T-helper 2 cell treated with Interferon-gamma antibody and Interleukin-4, amounts not matched to agents 5 μg/mL and 100 μg/mL, for 36 hours (primary cell): ENCODE results near the gene GNGT2.

Experiments
- DNase-seq: peaks from one replicate; pipeline ENCODE4 v3.0.0; 2021; ENCODE audit warnings: low spot score
- H3K27ac Mint-ChIP-seq: one replicate; pipeline ENCODE4 v1.8.0; 2021; ENCODE audit warnings: mild to moderate bottlenecking, mixed read lengths
- H3K27me3 Mint-ChIP-seq: one replicate; pipeline ENCODE4 v1.8.0; 2021; ENCODE audit warnings: low read depth, mixed read lengths
- H3K36me3 Mint-ChIP-seq: one replicate; pipeline ENCODE4 v1.8.0; 2021; ENCODE audit warnings: low read depth, mixed read lengths
- H3K4me1 Mint-ChIP-seq: one replicate; pipeline ENCODE4 v1.8.0; 2021; ENCODE audit warnings: low read depth, mixed read lengths
- H3K4me3 Mint-ChIP-seq: one replicate; pipeline ENCODE4 v1.8.0; 2022; ENCODE audit warnings: mild to moderate bottlenecking, moderate library complexity, mixed read lengths
- H3K9me3 Mint-ChIP-seq: one replicate; pipeline ENCODE4 v1.8.0; 2021; ENCODE audit warnings: mixed read lengths

Gene GNGT2

GRCh38 chr17:49210158-49211029 lies at the start of gene GNGT2, which contains the start of gene ABI3:
Gene GNGT2 (minus strand): TSS chr17:49210574. CDS start chr17:49207422, 3,152 bp downstream.
Gene ABI3 (plus strand): TSS chr17:49210707. CDS start chr17:49210725, 18 bp downstream.
- H3K9me3 Mint-ChIP-seq = no peaks in the 10 kb centered on the region
- peak within 1 kb of the TSS; percentile 95 for H3K4me3 Mint-ChIP-seq
- peaks cover 55% of the 10 kb centered on the region for H3K4me1 Mint-ChIP-seq
- peaks cover 26% of the 10 kb centered on the region for H3K36me3 Mint-ChIP-seq
- peak; percentile 69 for DNase-seq
- H3K27ac Mint-ChIP-seq = peak within 1 kb of the TSS; percentile 87
- no peaks in the 10 kb centered on the region for H3K27me3 Mint-ChIP-seq

- Mint-ChIP-seq H3K4me3 (peak overlapping the region; percentile 83), H3K27ac (no peak overlapping the region), H3K4me1 (peaks cover 12% of the 10 kb centered on the region), H3K9me3 (no peaks in the 10 kb centered on the region), H3K36me3 (no peaks in the 10 kb centered on the region), H3K27me3 (peaks cover 15% of the 10 kb centered on the region)
- DNase-seq = no peak
These were observed 49.3 kb upstream of the GNGT2 start for GRCh38 chr17:49259663-49260010.

GRCh38 chr17:49258394-49258793 lies 48.0 kb upstream of the GNGT2 start:
- H3K4me1 Mint-ChIP-seq = peaks cover 12% of the 10 kb centered on the region
- DNase-seq = no peak
- H3K27me3 Mint-ChIP-seq = peaks cover 12% of the 10 kb centered on the region
- H3K9me3 Mint-ChIP-seq = no peaks in the 10 kb centered on the region
- no peak overlapping the region for H3K4me3 Mint-ChIP-seq
- no peak overlapping the region for H3K27ac Mint-ChIP-seq
- no peaks in the 10 kb centered on the region for H3K36me3 Mint-ChIP-seq

- Mint-ChIP-seq H3K36me3 (no peaks in the 10 kb centered on the region), H3K4me1 (peaks cover 2% of the 10 kb centered on the region), H3K4me3 (no peak overlapping the region), H3K9me3 (no peaks in the 10 kb centered on the region), H3K27me3 (peaks cover 11% of the 10 kb centered on the region), H3K27ac (no peak overlapping the region)
- DNase-seq = no peak
These were observed 44.8 kb upstream of the GNGT2 start for GRCh38 chr17:49255125-49255524.

- H3K4me3 Mint-ChIP-seq = no peak overlapping the region
- peaks cover 2% of the 10 kb centered on the region for H3K4me1 Mint-ChIP-seq
- peaks cover 16% of the 10 kb centered on the region for H3K27me3 Mint-ChIP-seq
- H3K27ac Mint-ChIP-seq = no peak overlapping the region
- DNase-seq = no peak
- H3K36me3 Mint-ChIP-seq = no peaks in the 10 kb centered on the region
- no peaks in the 10 kb centered on the region for H3K9me3 Mint-ChIP-seq
These were observed 43.7 kb upstream of the GNGT2 start for GRCh38 chr17:49254066-49254465.

GRCh38 chr17:49252148-49252695 lies 41.8 kb upstream of the GNGT2 start:
- H3K27ac Mint-ChIP-seq = no peak overlapping the region
- no peaks in the 10 kb centered on the region for H3K4me1 Mint-ChIP-seq
- no peak for DNase-seq
- no peaks in the 10 kb centered on the region for H3K9me3 Mint-ChIP-seq
- H3K27me3 Mint-ChIP-seq = peaks cover 17% of the 10 kb centered on the region
- no peaks in the 10 kb centered on the region for H3K36me3 Mint-ChIP-seq
- no peak overlapping the region for H3K4me3 Mint-ChIP-seq

GRCh38 chr17:49249890-49250522 lies 39.6 kb upstream of the GNGT2 start:
- H3K27me3 Mint-ChIP-seq = peaks cover 19% of the 10 kb centered on the region
- H3K9me3 Mint-ChIP-seq = no peaks in the 10 kb centered on the region
- no peaks in the 10 kb centered on the region for H3K36me3 Mint-ChIP-seq
- H3K27ac Mint-ChIP-seq = no peak overlapping the region
- no peaks in the 10 kb centered on the region for H3K4me1 Mint-ChIP-seq
- H3K4me3 Mint-ChIP-seq = no peak overlapping the region
- DNase-seq = no peak

GRCh38 chr17:49249292-49249794 lies 39.0 kb upstream of the GNGT2 start:
- no peak for DNase-seq
- no peaks in the 10 kb centered on the region for H3K36me3 Mint-ChIP-seq
- peaks cover 19% of the 10 kb centered on the region for H3K27me3 Mint-ChIP-seq

GRCh38 chr17:49247944-49248343 lies 37.6 kb upstream of the GNGT2 start:
- no peaks in the 10 kb centered on the region for H3K9me3 Mint-ChIP-seq
- no peaks in the 10 kb centered on the region for H3K4me1 Mint-ChIP-seq
- peaks cover 18% of the 10 kb centered on the region for H3K27me3 Mint-ChIP-seq
- no peak overlapping the region for H3K27ac Mint-ChIP-seq
- DNase-seq = no peak
- no peaks in the 10 kb centered on the region for H3K36me3 Mint-ChIP-seq
- no peak overlapping the region for H3K4me3 Mint-ChIP-seq

More at GRCh38 chr17:49249292-49249794, 39.0 kb upstream of the GNGT2 start:
- H3K4me1 Mint-ChIP-seq = no peaks in the 10 kb centered on the region
- no peak overlapping the region for H3K27ac Mint-ChIP-seq
- no peak overlapping the region for H3K4me3 Mint-ChIP-seq
- no peaks in the 10 kb centered on the region for H3K9me3 Mint-ChIP-seq

- H3K9me3 Mint-ChIP-seq = no peaks in the 10 kb centered on the region
- no peaks in the 10 kb centered on the region for H3K4me1 Mint-ChIP-seq
- no peaks in the 10 kb centered on the region for H3K36me3 Mint-ChIP-seq
- no peak overlapping the region for H3K4me3 Mint-ChIP-seq
- peaks cover 8% of the 10 kb centered on the region for H3K27me3 Mint-ChIP-seq
- no peak for DNase-seq
- H3K27ac Mint-ChIP-seq = no peak overlapping the region
These were observed 34.5 kb upstream of the GNGT2 start for GRCh38 chr17:49244839-49245238.

- peaks cover 6% of the 10 kb centered on the region for H3K27me3 Mint-ChIP-seq
- H3K36me3 Mint-ChIP-seq = no peaks in the 10 kb centered on the region
- no peak for DNase-seq
- H3K4me3 Mint-ChIP-seq = no peak overlapping the region
- no peaks in the 10 kb centered on the region for H3K9me3 Mint-ChIP-seq
- H3K4me1 Mint-ChIP-seq = no peaks in the 10 kb centered on the region
- no peak overlapping the region for H3K27ac Mint-ChIP-seq
These were observed 32.4 kb upstream of the GNGT2 start for GRCh38 chr17:49242813-49243212.

- peaks cover 7% of the 10 kb centered on the region for H3K27me3 Mint-ChIP-seq
These were observed 31.5 kb upstream of the GNGT2 start for GRCh38 chr17:49241692-49242397.

GRCh38 chr17:49241040-49241439 lies 30.7 kb upstream of the GNGT2 start:
- Mint-ChIP-seq H3K4me3 (no peak overlapping the region), H3K4me1 (no peaks in the 10 kb centered on the region), H3K9me3 (no peaks in the 10 kb centered on the region), H3K27me3 (peaks cover 7% of the 10 kb centered on the region), H3K36me3 (no peaks in the 10 kb centered on the region), H3K27ac (no peak overlapping the region)
- no peak for DNase-seq

More at GRCh38 chr17:49241692-49242397, 31.5 kb upstream of the GNGT2 start:
- Mint-ChIP-seq H3K27ac (no peak overlapping the region), H3K9me3 (no peaks in the 10 kb centered on the region), H3K36me3 (no peaks in the 10 kb centered on the region), H3K4me1 (no peaks in the 10 kb centered on the region), H3K4me3 (no peak overlapping the region)
- DNase-seq = no peak
